ENCODE data around the gene CDR2. TPM values are rescaled to one million over a fixed set of nuclear protein-coding genes. Genes with fewer than 3 reads are reported as not detected.

Gene CDR2
- total and polyA plus RNA-seq, 2 of the 13 experiments (the other 11 are each of a cell fraction or from before 2014, with no cell fraction given) = 59.0 to 78.9 TPM

- CTCF ChIA-PET (ENCODE audit: low intra/inter-chr PET ratio, low total read pairs) = no interaction called here
- 93% methylated on average over 1 of the region's 1 CpG for WGBS (ENCODE audit: low lambda C conversion rate)
These were observed 6.1 kb upstream of the CDR2 start for GRCh38 chr16:22380529-22380928.

More at GRCh38 chr16:22380529-22380928, 6.1 kb upstream of the CDR2 start:
- no peak for DNase-seq (ENCODE audit: low spot score)
- POLR2A ChIA-PET = no interaction called here
- Histone ChIP-seq H3K36me3 (replicated peaks in 1 of 2; ENCODE audit: control insufficient read depth in 1 of 2, insufficient read depth in 2 of 2, low read length in 2 of 2) (no peaks in the 10 kb centered on the region), H3K79me2 (ENCODE audit: insufficient read depth, low read length) (no peaks in the 10 kb centered on the region), H3K9me3 (ENCODE audit: low read length) (no peaks in the 10 kb centered on the region), H3K4me3 (replicated peaks in 1 of 3; ENCODE audit: insufficient read depth in 1 of 3, low read depth in 2 of 3, low read length in 3 of 3) (no peak overlapping the region), H4K20me1 (ENCODE audit: insufficient read depth, low read length) (no peaks in the 10 kb centered on the region), H3K9ac (ENCODE audit: insufficient read depth, low read depth, low read length) (no peak overlapping the region), H3K4me1 (ENCODE audit: insufficient read depth, low read length) (peaks cover 19% of the 10 kb centered on the region), H3K4me2 (ENCODE audit: low read depth, low read length) (no peak overlapping the region), H3K27me3 (ENCODE audit: control insufficient read depth in 1 of 2, insufficient read depth in 2 of 2, low read length in 2 of 2) (no peaks in the 10 kb centered on the region), H3K27ac (ENCODE audit: extremely low read length, insufficient read depth, low read length) (no peak overlapping the region), H2AFZ (ENCODE audit: low read length) (no peak overlapping the region)
- ATAC-seq = no peak
- no TSS peak for BruUV-seq (replicated peaks)
- no peak for FAIRE-seq
- in situ Hi-C loops (cut with HindIII; ENCODE audit: extremely low pct_ligation_motif_present, low pct_unique_long_range_greater_than_20kb) = no loop called here
- TF ChIP-seq ZNF180 (CRISPR knock-in tag; IDR thresholded peaks at IDR 0.05; ENCODE audit: borderline replicate concordance, low read depth) (no peak), ZNF543 (CRISPR knock-in tag; IDR thresholded peaks at IDR 0.05) (no peak), HIVEP1 (CRISPR knock-in tag; IDR thresholded peaks at IDR 0.05) (no peak), ZNF570 (CRISPR knock-in tag; IDR thresholded peaks at IDR 0.05; ENCODE audit: borderline replicate concordance) (no peak), HINFP (CRISPR knock-in tag; IDR thresholded peaks at IDR 0.05; ENCODE audit: low read depth) (no peak), ZNF296 (CRISPR knock-in tag; conservative IDR thresholded peaks at IDR 0.05) (no peak), ZXDC (CRISPR knock-in tag; IDR thresholded peaks at IDR 0.05) (no peak), JUNB (CRISPR knock-in tag; IDR thresholded peaks at IDR 0.05; ENCODE audit: borderline replicate concordance) (no peak), ZKSCAN8 (CRISPR knock-in tag; IDR thresholded peaks at IDR 0.05; ENCODE audit: borderline replicate concordance) (no peak), ESRRA (CRISPR knock-in tag; IDR thresholded peaks at IDR 0.05; ENCODE audit: low read depth) (no peak), FOXP1 (IDR thresholded peaks at IDR 0.05) (no peak), FOXP1 (CRISPR knock-in tag; IDR thresholded peaks at IDR 0.05) (no peak), ZNF558 (CRISPR knock-in tag; IDR thresholded peaks at IDR 0.05; ENCODE audit: borderline replicate concordance) (no peak), REL (CRISPR knock-in tag; conservative IDR thresholded peaks at IDR 0.05) (no peak), ZNF879 (CRISPR knock-in tag; IDR thresholded peaks at IDR 0.05) (no peak), KLF13 (CRISPR knock-in tag; IDR thresholded peaks at IDR 0.05) (no peak), ZNF775 (CRISPR knock-in tag; IDR thresholded peaks at IDR 0.05; ENCODE audit: borderline replicate concordance) (no peak)
- intact Hi-C loops (cut with micrococcal nuclease; ENCODE audit: unreplicated experiment) = no loop called here

Measured in HepG2 (cell line).